ENCODE results near the gene KLHL18.

Gene KLHL18

DNA sequence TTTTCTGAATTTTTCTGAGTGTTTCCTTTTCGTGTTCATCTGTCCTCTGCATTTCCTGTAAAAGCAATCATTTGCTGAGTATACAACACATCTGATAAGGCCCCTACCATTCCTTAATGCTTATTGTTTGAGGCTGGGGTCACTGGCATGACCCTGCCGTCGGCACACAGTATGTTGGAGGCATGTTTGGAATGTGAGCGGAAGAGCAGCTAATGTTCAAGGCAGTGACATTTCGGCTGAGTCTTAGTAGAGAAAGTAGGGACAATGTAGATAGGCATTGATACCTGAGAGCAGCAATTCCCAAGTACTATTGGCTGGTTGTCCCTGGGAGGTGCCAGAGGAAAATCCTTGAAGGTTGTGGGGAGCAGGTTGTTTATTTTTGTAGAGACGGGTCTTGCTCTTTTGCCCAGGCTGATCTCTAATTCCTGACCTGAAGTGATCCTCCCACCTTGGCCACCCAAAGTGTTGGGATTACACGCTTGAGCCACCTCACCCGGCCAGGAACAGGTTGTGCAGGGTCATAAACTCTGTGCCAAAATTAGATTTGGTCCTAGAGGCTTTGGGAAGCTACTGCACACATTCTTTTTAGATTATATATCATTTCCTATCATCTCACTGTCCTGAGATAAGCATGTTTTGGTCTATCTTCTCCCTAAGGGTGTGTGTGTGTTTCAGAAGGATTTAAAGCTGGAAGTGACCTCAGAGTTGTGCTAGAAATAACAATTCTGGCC lies 111.6 kb downstream of the KLHL18 start:
- DNase-seq (ENCODE audit: low read depth in 2 of 2, low spot score in 1 of 2), result no peak

DNA sequence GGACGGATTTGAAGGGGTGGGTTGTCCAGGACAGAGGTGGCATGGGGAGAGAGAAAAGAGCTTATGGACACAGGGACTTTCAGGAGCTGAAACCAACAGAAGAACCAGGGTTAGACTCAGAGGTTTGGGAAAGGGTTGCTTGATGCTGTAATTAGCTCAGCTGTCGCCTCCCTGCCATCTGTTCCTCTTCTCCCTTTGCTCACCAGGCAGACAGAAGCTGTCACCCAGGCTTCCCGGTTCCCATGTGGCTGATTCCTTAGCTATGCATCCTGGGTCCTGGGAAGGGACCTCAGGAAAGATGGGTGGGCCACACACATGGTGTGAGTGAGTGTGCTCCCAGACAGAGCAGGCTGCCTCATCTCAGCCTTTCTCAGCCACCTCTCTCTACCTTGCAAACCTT lies 112.1 kb downstream of the KLHL18 start:
- no peak for DNase-seq (ENCODE audit: low read depth in 2 of 2, low spot score in 1 of 2)
